Neural progenitor cell (in vitro differentiated cells): ENCODE measurements around the gene CASR. TPM values are rescaled to one million over a fixed set of nuclear protein-coding genes. Genes with fewer than 3 reads are reported as not detected.

Experiments used
- DNase-seq: peaks from one replicate; pipeline ENCODE4 v3.0.0-alpha.2; 2016; ENCODE audit warnings: low spot score
- H2AFZ ChIP-seq: fragments of 200-600 bp; sonication (generic); replicated peaks from 2 replicates; pipeline ENCODE4 v1.6.1; 2016; ENCODE audit warnings: antibody characterized with exemption
- H3F3A ChIP-seq: fragments of 200-600 bp; sonication (generic); 2 replicates; pipeline ENCODE4 v1.6.1; 2016; ENCODE audit warnings: antibody characterized with exemption, low read depth
- H3K27ac ChIP-seq: fragments of 200-600 bp; sonication (generic); 2 replicates; pipeline ENCODE4 v1.5.1; 2016; ENCODE audit warnings: mild to moderate bottlenecking
- H3K27me3 ChIP-seq: fragments of 200-600 bp; sonication (generic); 2 replicates; pipeline ENCODE4 v1.6.1; 2016; ENCODE audit warnings: mild to moderate bottlenecking, moderate library complexity
- H3K36me3 ChIP-seq: fragments of 200-600 bp; sonication (generic); 2 replicates; pipeline ENCODE4 v1.5.1; 2016
- H3K4me1 ChIP-seq: fragments of 200-600 bp; sonication (generic); 2 replicates; pipeline ENCODE4 v1.6.1; 2016; ENCODE audit warnings: mixed run types
- H3K4me2 ChIP-seq: fragments of 200-600 bp; sonication (generic); 2 replicates; pipeline ENCODE4 v1.6.1; 2016
- H3K4me3 ChIP-seq: fragments of 200-600 bp; sonication (generic); 2 replicates; pipeline ENCODE4 v1.5.1; 2016
- H3K79me2 ChIP-seq: fragments of 200-600 bp; sonication (generic); 2 replicates; pipeline ENCODE4 v1.6.1; 2016; ENCODE audit warnings: low read depth
- H3K9ac ChIP-seq: fragments of 200-600 bp; sonication (generic); 2 replicates; pipeline ENCODE4 v1.6.1; 2016
- H3K9me3 ChIP-seq: fragments of 200-600 bp; sonication (generic); 2 replicates; pipeline ENCODE4 v1.5.1; 2016; ENCODE audit warnings: low read depth
- H4K20me1 ChIP-seq: fragments of 200-600 bp; sonication (generic); 2 replicates; pipeline ENCODE4 v1.6.1; 2016; ENCODE audit warnings: low read depth
- H3K27ac Mint-ChIP-seq: 3 replicates; pipeline ENCODE4 v1.8.0; 2021; ENCODE audit warnings: mixed read lengths
- H3K27me3 Mint-ChIP-seq: 2 replicates; pipeline ENCODE4 v1.8.0; 2022; ENCODE audit warnings: low read depth, mild to moderate bottlenecking, inconsistent platforms, moderate library complexity, mixed read lengths; ENCODE audit not compliant: insufficient read depth
- H3K36me3 Mint-ChIP-seq: 3 replicates; pipeline ENCODE4 v1.8.0; 2021; ENCODE audit warnings: mixed read lengths
- H3K4me1 Mint-ChIP-seq: 3 replicates; pipeline ENCODE4 v1.8.0; 2021; ENCODE audit warnings: mixed read lengths
- H3K4me3 Mint-ChIP-seq: 3 replicates; pipeline ENCODE4 v1.8.0; 2021; ENCODE audit warnings: mild to moderate bottlenecking, moderate library complexity, mixed read lengths
- H3K9me3 Mint-ChIP-seq: 3 replicates; pipeline ENCODE4 v1.8.0; 2020; ENCODE audit warnings: mixed read lengths
- CTCF ChIP-seq: fragments of 200-600 bp; sonication (generic); IDR thresholded peaks from 2 replicates; pipeline ENCODE4 v1.5.1; 2017; ENCODE audit warnings: antibody characterized with exemption, mild to moderate bottlenecking
- EZH2 ChIP-seq: fragments of 200-600 bp; sonication (generic); IDR thresholded peaks from 2 replicates; pipeline ENCODE4 v1.6.1; 2017; ENCODE audit warnings: antibody characterized with exemption, mild to moderate bottlenecking, moderate library complexity
- EZH2phosphoT487 ChIP-seq: fragments of 200-600 bp; sonication (generic); IDR thresholded peaks from 2 replicates; pipeline ENCODE4 v1.6.1; 2017; ENCODE audit warnings: antibody characterized with exemption
- total RNA-seq: library from RNA; depleted of rRNA; stranded (reverse); fragments of >200 nt; gene quantifications from 2 replicates; pipeline ENCODE4 v1.2.3, GENCODE V29; 2015; ENCODE audit warnings: low replicate concordance

Gene CASR
- total RNA-seq, 1 donor from 2014 or later, result not detected

- H3K9me3 Mint-ChIP-seq, result no peaks in the 10 kb centered on the region
- no peak overlapping the region for H3K4me3 ChIP-seq
- no peak overlapping the region for H3K27ac ChIP-seq
- TF ChIP-seq EZH2, result no peak
- no peak for TF ChIP-seq EZH2phosphoT487
- no peak for TF ChIP-seq CTCF
- no peaks in the 10 kb centered on the region for H3K79me2 ChIP-seq
- no peaks in the 10 kb centered on the region for H3K27me3 ChIP-seq
- no peak overlapping the region for H3K9ac ChIP-seq
- H3K4me1 ChIP-seq, result no peaks in the 10 kb centered on the region
- H3K27me3 Mint-ChIP-seq, result no peaks in the 10 kb centered on the region
- no peaks in the 10 kb centered on the region for H3K4me1 Mint-ChIP-seq
- no peak for DNase-seq
- no peaks in the 10 kb centered on the region for H4K20me1 ChIP-seq
- H2AFZ ChIP-seq, result no peak overlapping the region
- no peak overlapping the region for H3K4me2 ChIP-seq
- H3K36me3 ChIP-seq, result no peaks in the 10 kb centered on the region
- H3K4me3 Mint-ChIP-seq, result no peak overlapping the region
- no peaks in the 10 kb centered on the region for H3K36me3 Mint-ChIP-seq
- H3K9me3 ChIP-seq, result no peaks in the 10 kb centered on the region
- H3K27ac Mint-ChIP-seq, result no peak overlapping the region
- H3F3A ChIP-seq, result no peaks in the 10 kb centered on the region
Observed at GRCh38 chr3:122294359-122294758, 110.9 kb downstream of the CASR start.

GRCh38 chr3:122295266-122296062, 112.0 kb downstream of the CASR start:
- Histone ChIP-seq H3K4me1 (no peaks in the 10 kb centered on the region), H4K20me1 (no peaks in the 10 kb centered on the region), H3K9me3 (no peaks in the 10 kb centered on the region), H3K27ac (no peak overlapping the region), H3K36me3 (no peaks in the 10 kb centered on the region), H3K27me3 (no peaks in the 10 kb centered on the region), H2AFZ (no peak overlapping the region), H3K4me3 (no peak overlapping the region), H3K9ac (no peak overlapping the region), H3K4me2 (no peak overlapping the region), H3F3A (no peaks in the 10 kb centered on the region), H3K79me2 (no peaks in the 10 kb centered on the region)
- H3K27me3 Mint-ChIP-seq, result no peaks in the 10 kb centered on the region
- DNase-seq, result no peak
- peaks cover 3% of the 10 kb centered on the region for H3K9me3 Mint-ChIP-seq
- H3K27ac Mint-ChIP-seq, result no peak overlapping the region
- no peak overlapping the region for H3K4me3 Mint-ChIP-seq
- H3K36me3 Mint-ChIP-seq, result no peaks in the 10 kb centered on the region
- H3K4me1 Mint-ChIP-seq, result no peaks in the 10 kb centered on the region
- no peak for TF ChIP-seq EZH2
- TF ChIP-seq EZH2phosphoT487, result no peak
- no peak for TF ChIP-seq CTCF

GRCh38 chr3:122298239-122298638, 114.8 kb downstream of the CASR start:
- TF ChIP-seq CTCF, result no peak
- no peak for TF ChIP-seq EZH2
- no peak for TF ChIP-seq EZH2phosphoT487
- no peaks in the 10 kb centered on the region for H3K27me3 Mint-ChIP-seq
- H3K79me2 ChIP-seq, result no peaks in the 10 kb centered on the region
- peaks cover 10% of the 10 kb centered on the region for H3K9me3 Mint-ChIP-seq
- no peak overlapping the region for H2AFZ ChIP-seq
- H3K4me1 ChIP-seq, result no peaks in the 10 kb centered on the region
- H3K9ac ChIP-seq, result no peak overlapping the region
- no peak overlapping the region for H3K4me3 Mint-ChIP-seq
- H3K36me3 Mint-ChIP-seq, result no peaks in the 10 kb centered on the region
- DNase-seq, result no peak
- H3K9me3 ChIP-seq, result no peaks in the 10 kb centered on the region
- no peak overlapping the region for H3K27ac Mint-ChIP-seq
- no peaks in the 10 kb centered on the region for H3K36me3 ChIP-seq
- H3K4me2 ChIP-seq, result no peak overlapping the region
- H3F3A ChIP-seq, result no peaks in the 10 kb centered on the region
- no peaks in the 10 kb centered on the region for H3K27me3 ChIP-seq
- no peak overlapping the region for H3K27ac ChIP-seq
- no peak overlapping the region for H3K4me3 ChIP-seq
- H3K4me1 Mint-ChIP-seq, result no peaks in the 10 kb centered on the region
- no peaks in the 10 kb centered on the region for H4K20me1 ChIP-seq
